SK-N-SH treated with all-trans-retinoic acid at 6 μM for 48 hours (cell line): Measurements from ENCODE around the gene FCHSD2.

Experiments used
- ATAC-seq: fragments of 200-7000 bp; cut with Tn5 transposase; 3 replicates; pipeline ENCODE4 v1.9.1; 2020; ENCODE audit warnings: mild to moderate bottlenecking, moderate library complexity
- ARNTL ChIP-seq: fragments of 450-650 bp; formaldehyde crosslinking; IDR thresholded peaks from 2 replicates; pipeline ENCODE4 v1.5.0; 2020; ENCODE audit warnings: low read depth, mild to moderate bottlenecking, moderate library complexity, borderline replicate concordance
- BACH2 ChIP-seq: fragments of 250-450 bp; sonication (Bioruptor Pico); IDR thresholded peaks from 2 replicates; pipeline ENCODE4 v1.9.0; 2021; ENCODE audit warnings: mild to moderate bottlenecking, borderline replicate concordance
- CSDC2 ChIP-seq: fragments of 250-450 bp; sonication (Bioruptor Pico); IDR thresholded peaks from 2 replicates; pipeline ENCODE4 v1.5.0; 2020; ENCODE audit warnings: mild to moderate bottlenecking, moderate library complexity
- ESRRG ChIP-seq: fragments of 250-450 bp; sonication (Bioruptor Pico); IDR thresholded peaks from 2 replicates; pipeline ENCODE4 v1.6.1; 2021; ENCODE audit warnings: mild to moderate bottlenecking
- GLIS3 ChIP-seq: fragments of 250-450 bp; sonication (Bioruptor Pico); IDR thresholded peaks from 2 replicates; pipeline ENCODE4 v1.5.0; 2020; ENCODE audit warnings: mild to moderate bottlenecking, moderate library complexity
- ISL1 ChIP-seq: fragments of 250-450 bp; sonication (Bioruptor Pico); IDR thresholded peaks from 2 replicates; pipeline ENCODE4 v2.1.2; 2022; ENCODE audit warnings: mild to moderate bottlenecking, moderate library complexity
- OSR1 ChIP-seq: fragments of 250-450 bp; sonication (Bioruptor Pico); IDR thresholded peaks from 2 replicates; pipeline ENCODE4 v1.8.0; 2022; ENCODE audit warnings: moderate library complexity, mild to moderate bottlenecking, inconsistent platforms
- PPARA ChIP-seq: fragments of 250-450 bp; sonication (Bioruptor Pico); IDR thresholded peaks from 2 replicates; pipeline ENCODE4 v1.5.0; 2020; ENCODE audit warnings: mild to moderate bottlenecking, borderline replicate concordance
- RARB ChIP-seq: fragments of 250-450 bp; sonication (Bioruptor Pico); IDR thresholded peaks from 2 replicates; pipeline ENCODE4 v1.8.0; 2021; ENCODE audit warnings: mild to moderate bottlenecking, moderate library complexity
- SNAI2 ChIP-seq: fragments of 250-450 bp; sonication (Bioruptor Pico); IDR thresholded peaks from 2 replicates; pipeline ENCODE4 v1.5.0; 2020; ENCODE audit warnings: mild to moderate bottlenecking, moderate library complexity
- TCF4 ChIP-seq: fragments of 250-450 bp; sonication (Bioruptor Pico); IDR thresholded peaks from 2 replicates; pipeline ENCODE4 v1.8.0; 2021; ENCODE audit warnings: mild to moderate bottlenecking, moderate library complexity, borderline replicate concordance
- TOX ChIP-seq: fragments of 250-450 bp; sonication (Bioruptor Pico); IDR thresholded peaks from 2 replicates; pipeline ENCODE4 v1.8.0; 2021; ENCODE audit warnings: mild to moderate bottlenecking, moderate library complexity, borderline replicate concordance
- ZC3H10 ChIP-seq: fragments of 250-450 bp; sonication (Bioruptor Pico); IDR thresholded peaks from 2 replicates; pipeline ENCODE4 v1.5.1; 2021; ENCODE audit warnings: mild to moderate bottlenecking, moderate library complexity
- ZFP3 ChIP-seq: fragments of 250-450 bp; sonication (Bioruptor Pico); IDR thresholded peaks from 2 replicates; pipeline ENCODE4 v1.5.0; 2020; ENCODE audit warnings: mild to moderate bottlenecking, moderate library complexity
- ZFP30 ChIP-seq: fragments of 450-650 bp; formaldehyde crosslinking; IDR thresholded peaks from 2 replicates; pipeline ENCODE4 v1.5.0; 2022; ENCODE audit warnings: mild to moderate bottlenecking, moderate library complexity
- ZNF565 ChIP-seq: fragments of 450-650 bp; formaldehyde crosslinking; conservative IDR thresholded peaks from 2 replicates; pipeline ENCODE4 v1.5.0; 2020; ENCODE audit warnings: low read depth, mild to moderate bottlenecking, moderate library complexity
- ZNF70 ChIP-seq: fragments of 450-650 bp; formaldehyde crosslinking; IDR thresholded peaks from 2 replicates; pipeline ENCODE4 v1.5.0; 2020; ENCODE audit warnings: mild to moderate bottlenecking, moderate library complexity
- ZNF8 ChIP-seq: fragments of 450-650 bp; formaldehyde crosslinking; IDR thresholded peaks from 2 replicates; pipeline ENCODE4 v1.5.0; 2020; ENCODE audit warnings: mild to moderate bottlenecking, moderate library complexity
- TF ChIP-seq, protein P1 (sequence below): fragments of 250-450 bp; sonication (Bioruptor Pico); IDR thresholded peaks from 2 replicates; pipeline ENCODE4 v1.5.0; 2020; ENCODE audit warnings: mild to moderate bottlenecking, moderate library complexity
- TF ChIP-seq, protein P2 (sequence below): fragments of 250-450 bp; sonication (Bioruptor Pico); IDR thresholded peaks from 2 replicates; pipeline ENCODE4 v1.8.0; 2020; ENCODE audit warnings: mild to moderate bottlenecking, moderate library complexity, borderline replicate concordance
- TF ChIP-seq, protein P3 (sequence below): fragments of 250-450 bp; sonication (Bioruptor Pico); IDR thresholded peaks from 2 replicates; pipeline ENCODE4 v1.5.1; 2021; ENCODE audit warnings: mild to moderate bottlenecking, moderate library complexity
- TF ChIP-seq, protein P4 (sequence below): fragments of 250-450 bp; sonication (Bioruptor Pico); IDR thresholded peaks from 2 replicates; pipeline ENCODE4 v1.5.1; 2020; ENCODE audit warnings: low read depth, mild to moderate bottlenecking, moderate library complexity
- TF ChIP-seq, protein P5 (sequence below): fragments of 250-450 bp; sonication (Bioruptor Pico); IDR thresholded peaks from 2 replicates; pipeline ENCODE4 v1.8.0; 2021; ENCODE audit warnings: low read depth, mild to moderate bottlenecking, moderate library complexity, borderline replicate concordance

The FCHSD2 gene

DNA sequence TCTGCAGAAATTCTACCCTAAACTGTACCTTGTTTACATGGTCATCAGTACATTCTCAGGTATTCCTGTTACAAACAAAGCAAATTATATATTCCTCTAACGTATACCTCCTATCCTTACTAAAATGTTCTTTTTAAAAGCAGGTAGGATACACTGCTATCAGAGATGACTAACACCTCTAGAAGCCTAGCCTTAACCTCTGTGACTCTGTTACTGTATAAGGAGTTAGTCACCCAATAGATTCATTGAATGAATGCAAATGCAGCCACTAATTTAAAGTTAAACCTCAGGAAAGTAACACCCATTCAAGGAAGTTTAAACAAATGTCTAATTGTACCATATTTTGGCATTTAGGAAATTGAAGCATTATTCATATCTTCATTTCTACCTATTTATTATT lies 82.2 kb downstream of the FCHSD2 start:
- no peak for ATAC-seq
- no peak for TF ChIP-seq ZFP3 (CRISPR knock-in tag)
- TF ChIP-seq ZNF8, result no peak
- TF ChIP-seq TOX, result no peak
- TF ChIP-seq ARNTL (CRISPR knock-in tag), result no peak
- no peak for TF ChIP-seq SNAI2 (CRISPR knock-in tag)
- TF ChIP-seq ESRRG (CRISPR knock-in tag), result no peak
- TF ChIP-seq ZC3H10, result no peak
- TF ChIP-seq, protein P1, sequence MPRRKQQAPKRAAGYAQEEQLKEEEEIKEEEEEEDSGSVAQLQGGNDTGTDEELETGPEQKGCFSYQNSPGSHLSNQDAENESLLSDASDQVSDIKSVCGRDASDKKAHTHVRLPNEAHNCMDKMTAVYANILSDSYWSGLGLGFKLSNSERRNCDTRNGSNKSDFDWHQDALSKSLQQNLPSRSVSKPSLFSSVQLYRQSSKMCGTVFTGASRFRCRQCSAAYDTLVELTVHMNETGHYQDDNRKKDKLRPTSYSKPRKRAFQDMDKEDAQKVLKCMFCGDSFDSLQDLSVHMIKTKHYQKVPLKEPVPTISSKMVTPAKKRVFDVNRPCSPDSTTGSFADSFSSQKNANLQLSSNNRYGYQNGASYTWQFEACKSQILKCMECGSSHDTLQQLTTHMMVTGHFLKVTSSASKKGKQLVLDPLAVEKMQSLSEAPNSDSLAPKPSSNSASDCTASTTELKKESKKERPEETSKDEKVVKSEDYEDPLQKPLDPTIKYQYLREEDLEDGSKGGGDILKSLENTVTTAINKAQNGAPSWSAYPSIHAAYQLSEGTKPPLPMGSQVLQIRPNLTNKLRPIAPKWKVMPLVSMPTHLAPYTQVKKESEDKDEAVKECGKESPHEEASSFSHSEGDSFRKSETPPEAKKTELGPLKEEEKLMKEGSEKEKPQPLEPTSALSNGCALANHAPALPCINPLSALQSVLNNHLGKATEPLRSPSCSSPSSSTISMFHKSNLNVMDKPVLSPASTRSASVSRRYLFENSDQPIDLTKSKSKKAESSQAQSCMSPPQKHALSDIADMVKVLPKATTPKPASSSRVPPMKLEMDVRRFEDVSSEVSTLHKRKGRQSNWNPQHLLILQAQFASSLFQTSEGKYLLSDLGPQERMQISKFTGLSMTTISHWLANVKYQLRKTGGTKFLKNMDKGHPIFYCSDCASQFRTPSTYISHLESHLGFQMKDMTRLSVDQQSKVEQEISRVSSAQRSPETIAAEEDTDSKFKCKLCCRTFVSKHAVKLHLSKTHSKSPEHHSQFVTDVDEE (CRISPR knock-in tag), result no peak
- no peak for TF ChIP-seq PPARA (CRISPR knock-in tag)
- no peak for TF ChIP-seq ZNF70
- no peak for TF ChIP-seq TCF4
- TF ChIP-seq, protein P2, sequence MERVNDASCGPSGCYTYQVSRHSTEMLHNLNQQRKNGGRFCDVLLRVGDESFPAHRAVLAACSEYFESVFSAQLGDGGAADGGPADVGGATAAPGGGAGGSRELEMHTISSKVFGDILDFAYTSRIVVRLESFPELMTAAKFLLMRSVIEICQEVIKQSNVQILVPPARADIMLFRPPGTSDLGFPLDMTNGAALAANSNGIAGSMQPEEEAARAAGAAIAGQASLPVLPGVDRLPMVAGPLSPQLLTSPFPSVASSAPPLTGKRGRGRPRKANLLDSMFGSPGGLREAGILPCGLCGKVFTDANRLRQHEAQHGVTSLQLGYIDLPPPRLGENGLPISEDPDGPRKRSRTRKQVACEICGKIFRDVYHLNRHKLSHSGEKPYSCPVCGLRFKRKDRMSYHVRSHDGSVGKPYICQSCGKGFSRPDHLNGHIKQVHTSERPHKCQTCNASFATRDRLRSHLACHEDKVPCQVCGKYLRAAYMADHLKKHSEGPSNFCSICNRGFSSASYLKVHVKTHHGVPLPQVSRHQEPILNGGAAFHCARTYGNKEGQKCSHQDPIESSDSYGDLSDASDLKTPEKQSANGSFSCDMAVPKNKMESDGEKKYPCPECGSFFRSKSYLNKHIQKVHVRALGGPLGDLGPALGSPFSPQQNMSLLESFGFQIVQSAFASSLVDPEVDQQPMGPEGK (CRISPR knock-in tag), result no peak
- no peak for TF ChIP-seq ZFP30 (CRISPR knock-in tag)
- no peak for TF ChIP-seq ZNF565 (CRISPR knock-in tag)
- no peak for TF ChIP-seq OSR1 (CRISPR knock-in tag)
- no peak for TF ChIP-seq BACH2
- TF ChIP-seq ISL1 (CRISPR knock-in tag), result no peak
- TF ChIP-seq, protein P3, sequence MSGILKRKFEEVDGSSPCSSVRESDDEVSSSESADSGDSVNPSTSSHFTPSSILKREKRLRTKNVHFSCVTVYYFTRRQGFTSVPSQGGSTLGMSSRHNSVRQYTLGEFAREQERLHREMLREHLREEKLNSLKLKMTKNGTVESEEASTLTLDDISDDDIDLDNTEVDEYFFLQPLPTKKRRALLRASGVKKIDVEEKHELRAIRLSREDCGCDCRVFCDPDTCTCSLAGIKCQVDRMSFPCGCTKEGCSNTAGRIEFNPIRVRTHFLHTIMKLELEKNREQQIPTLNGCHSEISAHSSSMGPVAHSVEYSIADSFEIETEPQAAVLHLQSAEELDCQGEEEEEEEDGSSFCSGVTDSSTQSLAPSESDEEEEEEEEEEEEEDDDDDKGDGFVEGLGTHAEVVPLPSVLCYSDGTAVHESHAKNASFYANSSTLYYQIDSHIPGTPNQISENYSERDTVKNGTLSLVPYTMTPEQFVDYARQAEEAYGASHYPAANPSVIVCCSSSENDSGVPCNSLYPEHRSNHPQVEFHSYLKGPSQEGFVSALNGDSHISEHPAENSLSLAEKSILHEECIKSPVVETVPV (CRISPR knock-in tag), result no peak
- TF ChIP-seq, protein P4, sequence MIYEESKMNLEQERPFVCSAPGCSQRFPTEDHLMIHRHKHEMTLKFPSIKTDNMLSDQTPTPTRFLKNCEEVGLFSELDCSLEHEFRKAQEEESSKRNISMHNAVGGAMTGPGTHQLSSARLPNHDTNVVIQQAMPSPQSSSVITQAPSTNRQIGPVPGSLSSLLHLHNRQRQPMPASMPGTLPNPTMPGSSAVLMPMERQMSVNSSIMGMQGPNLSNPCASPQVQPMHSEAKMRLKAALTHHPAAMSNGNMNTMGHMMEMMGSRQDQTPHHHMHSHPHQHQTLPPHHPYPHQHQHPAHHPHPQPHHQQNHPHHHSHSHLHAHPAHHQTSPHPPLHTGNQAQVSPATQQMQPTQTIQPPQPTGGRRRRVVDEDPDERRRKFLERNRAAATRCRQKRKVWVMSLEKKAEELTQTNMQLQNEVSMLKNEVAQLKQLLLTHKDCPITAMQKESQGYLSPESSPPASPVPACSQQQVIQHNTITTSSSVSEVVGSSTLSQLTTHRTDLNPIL (CRISPR knock-in tag), result no peak
- no peak for TF ChIP-seq CSDC2

DNA sequence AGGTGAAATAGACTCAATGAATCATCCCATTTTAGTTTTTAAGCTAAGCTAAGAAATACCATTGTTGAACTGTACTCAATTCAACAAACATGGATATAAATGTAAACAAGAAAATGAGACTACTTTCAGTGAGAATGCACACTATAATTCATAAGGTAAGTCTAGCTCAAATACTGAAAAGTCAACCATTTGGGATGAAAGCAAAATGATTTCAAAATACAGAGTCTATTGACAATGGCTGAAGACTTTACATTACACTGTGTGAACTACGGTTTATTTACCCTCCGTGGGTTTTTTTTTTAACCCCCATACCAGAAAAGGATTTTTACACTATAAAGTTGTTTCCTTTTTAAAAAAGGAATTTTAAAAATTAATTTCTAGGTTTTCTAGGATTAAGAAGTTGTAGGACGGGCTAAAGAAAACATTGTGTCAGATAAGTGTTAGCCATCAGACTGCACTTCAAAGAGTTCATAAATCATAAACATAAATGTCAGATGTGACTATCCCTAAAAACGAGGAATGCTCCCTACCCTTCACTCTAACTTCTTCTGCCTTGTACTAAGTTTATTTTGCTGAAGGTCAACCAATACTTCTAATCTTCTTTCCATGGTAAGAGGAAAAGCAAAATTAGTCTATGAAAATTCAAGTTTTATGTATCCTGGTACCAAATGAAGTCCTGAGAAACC lies 83.0 kb downstream of the FCHSD2 start:
- TF ChIP-seq ESRRG (CRISPR knock-in tag), result no peak
- no peak for TF ChIP-seq ZNF8
- no peak for TF ChIP-seq ZFP30 (CRISPR knock-in tag)
- TF ChIP-seq, protein P2 (CRISPR knock-in tag), result no peak
- TF ChIP-seq PPARA (CRISPR knock-in tag), result no peak
- TF ChIP-seq GLIS3 (CRISPR knock-in tag), result no peak
- TF ChIP-seq SNAI2 (CRISPR knock-in tag), result no peak
- no peak for TF ChIP-seq ZFP3 (CRISPR knock-in tag)
- no peak for TF ChIP-seq RARB (CRISPR knock-in tag)
- TF ChIP-seq OSR1 (CRISPR knock-in tag), result no peak
- TF ChIP-seq TCF4, result no peak
- no peak for TF ChIP-seq ISL1 (CRISPR knock-in tag)
- TF ChIP-seq ZNF565 (CRISPR knock-in tag), result no peak
- no peak for TF ChIP-seq ARNTL (CRISPR knock-in tag)
- TF ChIP-seq CSDC2, result no peak
- TF ChIP-seq, protein P5, sequence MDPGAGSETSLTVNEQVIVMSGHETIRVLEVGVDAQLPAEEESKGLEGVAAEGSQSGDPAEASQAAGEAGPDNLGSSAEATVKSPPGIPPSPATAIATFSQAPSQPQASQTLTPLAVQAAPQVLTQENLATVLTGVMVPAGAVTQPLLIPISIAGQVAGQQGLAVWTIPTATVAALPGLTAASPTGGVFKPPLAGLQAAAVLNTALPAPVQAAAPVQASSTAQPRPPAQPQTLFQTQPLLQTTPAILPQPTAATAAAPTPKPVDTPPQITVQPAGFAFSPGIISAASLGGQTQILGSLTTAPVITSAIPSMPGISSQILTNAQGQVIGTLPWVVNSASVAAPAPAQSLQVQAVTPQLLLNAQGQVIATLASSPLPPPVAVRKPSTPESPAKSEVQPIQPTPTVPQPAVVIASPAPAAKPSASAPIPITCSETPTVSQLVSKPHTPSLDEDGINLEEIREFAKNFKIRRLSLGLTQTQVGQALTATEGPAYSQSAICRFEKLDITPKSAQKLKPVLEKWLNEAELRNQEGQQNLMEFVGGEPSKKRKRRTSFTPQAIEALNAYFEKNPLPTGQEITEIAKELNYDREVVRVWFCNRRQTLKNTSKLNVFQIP (CRISPR knock-in tag), result no peak
- ATAC-seq, result no peak
